Gastrocnemius medialis (tissue), 4 donors: ENCODE measurements around the gene GDPD5. TPM values are rescaled to one million over a fixed set of nuclear protein-coding genes. Genes with fewer than 3 reads are reported as not detected.
A peak's percentile ranks its signal among the peaks of the same experiment; 100 is the strongest.

ENCODE experiments used
- ATAC-seq, 2 donors: fragments of 150-250 bp; one replicate each; pipeline ENCODE4 v1.9.1; 2016
- DNase-seq, 2 donors: peaks; one replicate each; pipeline ENCODE4 v3.0.0-alpha.2; 2019
- H3K27ac ChIP-seq, 4 donors: fragments of 200-600 bp; sonication (generic); 1 replicate in 1 of 4; 2 replicates in 3 of 4; pipeline ENCODE4 v1.5.1; 2016 to 2018; ENCODE audit warnings: mild to moderate bottlenecking in 2 of 4, moderate library complexity in 1 of 4
- H3K27me3 ChIP-seq, 3 donors: fragments of 200-600 bp; sonication (generic) in 2 of 3; 1 replicate in 1 of 3; 2 replicates in 2 of 3; pipeline versions ENCODE4 v1.5.1 to v1.6.0; 2016 to 2019; ENCODE audit warnings: mild to moderate bottlenecking in 1 of 3, moderate library complexity in 1 of 3
- H3K36me3 ChIP-seq, 2 donors: fragments of 200-600 bp; sonication (generic) in 1 of 2; one replicate each; pipeline ENCODE4 v1.5.1; 2017 to 2018
- H3K4me1 ChIP-seq, 2 donors: fragments of 200-600 bp; sonication (generic) in 1 of 2; one replicate each; pipeline ENCODE4 v1.5.1; 2016 to 2017; ENCODE audit warnings: mild to moderate bottlenecking in 2 of 2
- H3K4me3 ChIP-seq, 4 donors: fragments of 200-600 bp; sonication (generic) in 3 of 4; 1 replicate in 1 of 4; 2 replicates in 3 of 4; pipeline ENCODE4 v1.5.1; 2016 to 2019; ENCODE audit warnings: mild to moderate bottlenecking in 2 of 4
- H3K9me3 ChIP-seq, 3 donors: fragments of 200-600 bp; sonication (generic) in 2 of 3; 1 replicate in 1 of 3; 2 replicates in 2 of 3; pipeline ENCODE4 v1.5.1; 2016 to 2019
- CTCF ChIP-seq, 5 experiments: fragments of 450-650 bp in 3 of 5; fragments of 200-600 bp in 2 of 5; sonication (generic) in 2 of 5; IDR thresholded peaks in 4 of 5; conservative IDR thresholded peaks in 1 of 5; 1 replicate in 4 of 5; 2 replicates in 1 of 5; pipeline ENCODE4 v1.5.1; 2016 to 2019; ENCODE audit warnings: antibody characterized with exemption in 5 of 5, mild to moderate bottlenecking in 3 of 5, moderate library complexity in 3 of 5
- POLR2A ChIP-seq, 2 donors: fragments of 450-650 bp; IDR thresholded peaks; one replicate each; pipeline ENCODE4 v1.6.1; 2017; ENCODE audit warnings: antibody characterized with exemption in 2 of 2, mild to moderate bottlenecking in 2 of 2, moderate library complexity in 2 of 2
- in situ Hi-C, 4 donors: fragments of 200-750 bp; cut with MboI; loops; one replicate each; pipeline versions ENCODE4 v1.15.0 to v1.8.0; 2017; ENCODE audit warnings: low sequenced_read_pairs in 4 of 4
- intact Hi-C: fragments of 100-400 bp; cut with DNase I; formaldehyde crosslinking; loops from one replicate; pipeline ENCODE4 v1.15.1; 2023; ENCODE audit warnings: low total_unique reads
- total RNA-seq, 4 donors: library from RNA; depleted of rRNA; stranded (reverse); fragments of >200 nt; gene quantifications; one replicate each; pipeline versions ENCODE4 v1.1.0 to v1.2.3, GENCODE V29; 2016

Gene GDPD5
- total RNA-seq, 4 donors from 2014 or later: 5.6 to 12.6 (median 11.2) TPM

- Histone ChIP-seq H3K27me3 (no peaks in the 10 kb centered on the region), H3K4me1 (peaks cover 19 to 27% of the 10 kb centered on the region in 2 donors), H3K27ac (no peak overlapping the region), H3K4me3 (no peak overlapping the region), H3K9me3 (no peaks in the 10 kb centered on the region), H3K36me3 (no peaks in the 10 kb centered on the region)
- intact Hi-C loops: no loop called here
- DNase-seq (no peak), ATAC-seq (no peak)
- in situ Hi-C loops: no loop called here
- TF ChIP-seq POLR2A (IDR thresholded peaks at IDR 0.05): no peak
- no peak for TF ChIP-seq CTCF (IDR thresholded peaks at IDR 0.05 in 4 of 5, conservative IDR thresholded peaks at IDR 0.05 in 1 of 5)
These were observed 43.7 kb downstream of the GDPD5 start for GRCh38 chr11:75481922-75482606.

- Histone ChIP-seq H3K4me1 (peaks cover 25 to 33% of the 10 kb centered on the region in 2 donors), H3K36me3 (no peaks in the 10 kb centered on the region), H3K27me3 (no peaks in the 10 kb centered on the region), H3K4me3 (no peak overlapping the region), H3K27ac (peak overlapping the region in 3 of 4 donors; percentile 27 to 94 (median 63)), H3K9me3 (no peaks in the 10 kb centered on the region)
- ATAC-seq: no peak
- DNase-seq: no peak
- intact Hi-C loops (no loop called here), in situ Hi-C loops (no loop called here)
- no peak for TF ChIP-seq POLR2A (IDR thresholded peaks at IDR 0.05)
- TF ChIP-seq CTCF (IDR thresholded peaks at IDR 0.05 in 4 of 5, conservative IDR thresholded peaks at IDR 0.05 in 1 of 5): no peak
These were observed 44.4 kb downstream of the GDPD5 start for GRCh38 chr11:75481223-75481921.

GRCh38 chr11:75480185-75481175 is 45.3 kb downstream of the GDPD5 start:
- no peak for DNase-seq
- intact Hi-C loops: no loop called here
- Histone ChIP-seq H3K36me3 (no peaks in the 10 kb centered on the region), H3K4me1 (peaks cover 34 to 41% of the 10 kb centered on the region in 2 donors), H3K27me3 (no peaks in the 10 kb centered on the region), H3K27ac (peak overlapping the region in 3 of 4 donors; percentile 27 to 94 (median 63)), H3K9me3 (no peaks in the 10 kb centered on the region), H3K4me3 (no peak overlapping the region)
- in situ Hi-C loops: no loop called here
- no peak for ATAC-seq
- no peak for TF ChIP-seq POLR2A (IDR thresholded peaks at IDR 0.05)

- intact Hi-C loops: no loop called here
- Histone ChIP-seq H3K36me3 (no peaks in the 10 kb centered on the region), H3K9me3 (no peaks in the 10 kb centered on the region), H3K4me1 (peaks cover 36 to 49% of the 10 kb centered on the region in 2 donors), H3K4me3 (no peak overlapping the region), H3K27ac (peak overlapping the region in 2 of 4 donors; percentile 63 to 94), H3K27me3 (no peaks in the 10 kb centered on the region)
- in situ Hi-C loops: no loop called here
- ATAC-seq (no peak), DNase-seq (no peak)
- TF ChIP-seq CTCF (IDR thresholded peaks at IDR 0.05 in 4 of 5, conservative IDR thresholded peaks at IDR 0.05 in 1 of 5) (no peak), POLR2A (IDR thresholded peaks at IDR 0.05) (no peak)
These were observed 46.1 kb downstream of the GDPD5 start for GRCh38 chr11:75479597-75480145.
